ENCODE measurements around the gene PAXIP1.

Gene PAXIP1

GRCh38 chr7:155002411-155003091 is 373 bp downstream of the PAXIP1 start:
- peak overlapping the region; percentile 92 for H3K27ac ChIP-seq
- TF ChIP-seq, protein P1, sequence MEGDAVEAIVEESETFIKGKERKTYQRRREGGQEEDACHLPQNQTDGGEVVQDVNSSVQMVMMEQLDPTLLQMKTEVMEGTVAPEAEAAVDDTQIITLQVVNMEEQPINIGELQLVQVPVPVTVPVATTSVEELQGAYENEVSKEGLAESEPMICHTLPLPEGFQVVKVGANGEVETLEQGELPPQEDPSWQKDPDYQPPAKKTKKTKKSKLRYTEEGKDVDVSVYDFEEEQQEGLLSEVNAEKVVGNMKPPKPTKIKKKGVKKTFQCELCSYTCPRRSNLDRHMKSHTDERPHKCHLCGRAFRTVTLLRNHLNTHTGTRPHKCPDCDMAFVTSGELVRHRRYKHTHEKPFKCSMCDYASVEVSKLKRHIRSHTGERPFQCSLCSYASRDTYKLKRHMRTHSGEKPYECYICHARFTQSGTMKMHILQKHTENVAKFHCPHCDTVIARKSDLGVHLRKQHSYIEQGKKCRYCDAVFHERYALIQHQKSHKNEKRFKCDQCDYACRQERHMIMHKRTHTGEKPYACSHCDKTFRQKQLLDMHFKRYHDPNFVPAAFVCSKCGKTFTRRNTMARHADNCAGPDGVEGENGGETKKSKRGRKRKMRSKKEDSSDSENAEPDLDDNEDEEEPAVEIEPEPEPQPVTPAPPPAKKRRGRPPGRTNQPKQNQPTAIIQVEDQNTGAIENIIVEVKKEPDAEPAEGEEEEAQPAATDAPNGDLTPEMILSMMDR (IDR thresholded peaks at IDR 0.05), result no peak
- TF ChIP-seq ZFX (IDR thresholded peaks at IDR 0.05; ENCODE audit: borderline replicate concordance), result no peak

DNA sequence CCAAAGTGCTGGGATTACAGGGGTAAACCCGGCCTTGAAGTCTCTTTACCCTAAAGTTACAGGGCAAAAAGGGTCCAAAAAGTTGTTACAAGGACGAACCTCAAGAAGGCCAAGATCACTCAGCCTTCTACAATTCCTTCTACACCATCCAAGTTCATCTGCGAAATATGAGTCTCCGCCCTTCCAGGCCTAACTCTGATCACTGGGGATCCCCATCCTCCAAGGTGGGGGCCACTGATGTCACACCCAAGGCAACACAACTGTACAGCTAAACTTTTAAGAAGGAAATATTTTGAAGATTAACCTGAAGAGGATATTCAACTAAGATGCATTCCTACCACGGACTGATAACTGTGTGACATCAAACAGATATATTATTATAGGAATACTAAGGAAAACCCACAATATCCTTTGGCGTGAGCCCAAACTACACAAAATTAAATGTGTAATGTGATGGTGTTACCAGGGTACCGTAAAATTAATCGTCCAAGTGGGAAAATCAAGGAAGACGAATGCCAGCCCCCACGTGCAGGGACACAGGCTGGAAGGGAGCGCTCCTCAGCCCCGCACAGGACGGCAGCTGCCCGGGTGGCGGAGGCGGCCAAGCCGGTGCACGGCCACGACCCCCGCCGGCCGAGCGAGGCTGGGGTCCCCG is 1.0 kb downstream of the PAXIP1 start:
- TF ChIP-seq, protein P1 (IDR thresholded peaks at IDR 0.05), result no peak
- TF ChIP-seq ZFX (IDR thresholded peaks at IDR 0.05; ENCODE audit: borderline replicate concordance), result no peak
- peak overlapping the region; percentile 92 for H3K27ac ChIP-seq

DNA sequence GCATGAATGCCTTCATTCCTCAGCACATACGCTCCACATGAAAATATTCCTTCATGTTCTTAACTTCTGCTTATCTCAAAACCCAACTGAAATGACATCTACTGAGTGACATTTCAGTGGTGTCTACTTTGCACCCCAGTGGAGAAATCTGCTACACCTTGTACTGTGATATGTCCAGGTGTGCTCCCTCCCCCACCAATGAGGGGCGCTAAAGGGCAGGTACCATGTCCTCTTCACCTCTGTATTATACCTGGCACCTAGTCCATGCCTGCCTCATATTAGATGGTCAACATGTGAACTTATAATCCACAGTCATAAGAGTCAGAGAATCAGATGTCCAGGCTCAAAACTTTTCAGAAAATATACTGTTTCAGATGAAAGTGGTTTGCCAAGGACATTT is 2.1 kb downstream of the PAXIP1 start:
- no peak for TF ChIP-seq ZFX (IDR thresholded peaks at IDR 0.05; ENCODE audit: borderline replicate concordance)
- TF ChIP-seq, protein P1 (IDR thresholded peaks at IDR 0.05), result peak; percentile 50
- H3K27ac ChIP-seq, result no peak overlapping the region

DNA sequence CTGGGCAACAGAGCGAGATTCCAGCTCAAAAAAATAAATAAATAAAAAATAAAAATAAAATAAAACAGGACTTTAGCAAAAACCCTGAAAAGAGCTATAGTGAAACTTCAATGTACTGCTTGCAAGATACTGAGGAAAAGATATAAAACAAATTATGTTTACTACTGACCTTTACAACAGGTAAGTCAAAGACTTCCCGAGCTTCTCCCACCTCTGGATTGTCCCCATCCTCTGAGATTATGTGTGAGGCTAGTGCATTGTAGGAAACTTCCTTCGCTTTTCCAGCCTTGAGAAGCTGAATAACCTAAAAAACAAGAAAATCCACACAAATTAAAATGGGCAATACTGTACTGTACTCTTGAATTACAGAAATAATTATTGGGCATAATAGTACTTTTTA is 4.4 kb downstream of the PAXIP1 start:
- TF ChIP-seq, protein P1 (IDR thresholded peaks at IDR 0.05), result no peak
- no peak for TF ChIP-seq ZFX (IDR thresholded peaks at IDR 0.05; ENCODE audit: borderline replicate concordance)
- no peak overlapping the region for H3K27ac ChIP-seq

DNA sequence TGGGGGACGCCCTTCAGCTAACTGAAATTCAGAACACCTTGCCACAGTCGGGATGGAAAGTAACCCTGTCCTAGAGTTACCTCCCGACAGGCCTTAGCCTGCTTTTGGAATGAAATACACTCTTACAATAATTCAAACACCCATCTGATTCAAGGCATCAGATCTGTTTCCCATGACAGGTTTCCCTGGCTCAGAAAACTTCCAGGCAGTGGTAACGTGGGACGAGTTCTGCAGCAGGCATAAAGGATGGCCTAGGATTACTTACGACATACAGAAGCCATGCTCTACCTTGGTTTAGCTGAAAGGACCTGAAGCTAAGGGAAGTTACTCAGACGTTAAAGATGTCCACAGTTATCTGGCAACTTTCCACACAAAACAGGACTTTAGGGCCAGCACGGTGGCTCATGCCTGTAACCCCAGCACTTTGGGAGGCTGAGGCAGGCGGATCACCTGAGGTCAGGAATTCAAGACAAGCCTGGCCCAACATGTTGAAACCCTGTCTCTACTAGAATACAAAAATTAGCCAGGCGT is 5.0 kb downstream of the PAXIP1 start:
- TF ChIP-seq, protein P1 (IDR thresholded peaks at IDR 0.05), result no peak
- no peak for TF ChIP-seq ZFX (IDR thresholded peaks at IDR 0.05; ENCODE audit: borderline replicate concordance)
- no peak overlapping the region for H3K27ac ChIP-seq

DNA sequence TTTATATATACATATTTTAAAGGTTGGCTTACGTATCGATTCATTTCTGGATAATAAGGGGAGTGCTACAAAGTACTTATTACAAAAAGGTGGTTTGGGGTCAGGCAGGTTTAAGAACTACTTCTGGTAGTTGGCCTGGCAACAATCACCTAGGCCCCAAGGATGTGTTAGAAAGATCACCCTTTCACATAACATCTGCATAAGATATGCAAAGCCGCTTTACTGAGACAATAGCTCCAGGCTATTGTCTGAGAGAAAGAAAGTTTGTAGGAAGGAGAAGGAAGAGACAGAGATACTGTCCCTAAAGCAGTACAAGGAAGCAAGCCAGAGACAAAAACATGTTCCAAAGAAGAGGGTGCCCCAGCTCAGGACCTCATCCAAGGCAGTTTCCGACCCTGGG is 6.2 kb downstream of the PAXIP1 start:
- TF ChIP-seq ZFX (IDR thresholded peaks at IDR 0.05; ENCODE audit: borderline replicate concordance), result no peak
- TF ChIP-seq, protein P1 (IDR thresholded peaks at IDR 0.05), result no peak
- H3K27ac ChIP-seq, result no peak overlapping the region

- TF ChIP-seq, protein P1 (IDR thresholded peaks at IDR 0.05), result no peak
- TF ChIP-seq ZFX (IDR thresholded peaks at IDR 0.05; ENCODE audit: borderline replicate concordance), result no peak
- no peak overlapping the region for H3K27ac ChIP-seq
Measured at GRCh38 chr7:154996101-154996500, 6.8 kb downstream of the PAXIP1 start.
